Placental epithelial cell (primary cell): ENCODE results near the gene DIO2. TPM values are rescaled to one million over a fixed set of nuclear protein-coding genes. Genes with fewer than 3 reads are reported as not detected.

Experiments used
- total RNA-seq: library from RNA; depleted of rRNA; stranded (reverse); fragments of >200 nt; gene quantifications from 2 replicates; pipeline ENCODE4 v1.2.3, GENCODE V29; 2012

DIO2 gene
- total RNA-seq, result 0.39 and 1.4 TPM in 2 replicates

GRCh38 chr14:80211153-80212022, at the start of gene DIO2:
Gene DIO2, minus strand, starts transcription at chr14:80211504. Its CDS starts 32 bp downstream, at chr14:80211472.

